PC-9 (cell line): Measurements from ENCODE around the gene MAP2K6. TPM values are rescaled to one million over a fixed set of nuclear protein-coding genes. Genes with fewer than 3 reads are reported as not detected.

Experiments
- BruUV-seq: library from RNA; stranded (reverse); fragments of 400-500 nt; replicated peaks from 2 replicates; lab custom pipeline; 2021; lab: Mats Ljungman, UMichigan
- CTCF ChIA-PET: fragments of 300-600 bp; sonication (Branson Sonifier 250); formaldehyde crosslinking; loops from one replicate; lab custom pipeline; 2022; ENCODE audit warnings: antibody characterized with exemption; lab: Charles Lee
- POLR2A ChIA-PET: fragments of 300-600 bp; sonication (Branson Sonifier 250); formaldehyde crosslinking; loops from one replicate; lab custom pipeline; 2022; ENCODE audit warnings: antibody characterized with exemption; ENCODE audit not compliant: unreplicated experiment; lab: Charles Lee
- DNase-seq, 2 experiments: peaks; one replicate each; pipeline versions ENCODE4 v3.0.0 to v3.0.0-alpha.2; 2015 to 2022; ENCODE audit warnings: mixed read lengths in 1 of 2
- H2AFZ ChIP-seq: fragments of 200-600 bp; sonication (generic); 2 replicates; pipeline ENCODE4 v1.8.1; 2017; ENCODE audit warnings: antibody characterized with exemption
- H3F3A ChIP-seq: fragments of 200-600 bp; sonication (generic); 2 replicates; pipeline ENCODE4 v1.8.1; 2017; ENCODE audit warnings: antibody characterized with exemption, mild to moderate bottlenecking, low read depth; ENCODE audit not compliant: insufficient read depth
- H3K27ac ChIP-seq: fragments of 200-600 bp; sonication (generic); 2 replicates; pipeline ENCODE4 v1.6.1; 2016; ENCODE audit warnings: mixed run types
- H3K27me3 ChIP-seq: fragments of 200-600 bp; sonication (generic); 2 replicates; pipeline ENCODE4 v1.6.1; 2016; ENCODE audit warnings: low read depth, mixed run types; ENCODE audit not compliant: insufficient read depth
- H3K36me3 ChIP-seq: fragments of 200-600 bp; sonication (generic); 2 replicates; pipeline ENCODE4 v1.6.1; 2016; ENCODE audit warnings: low read depth, mixed run types
- H3K4me1 ChIP-seq: fragments of 200-600 bp; sonication (generic); replicated peaks from 2 replicates; pipeline ENCODE4 v1.6.1; 2016; ENCODE audit warnings: mixed run types; ENCODE audit not compliant: insufficient read depth
- H3K4me2 ChIP-seq: fragments of 200-600 bp; sonication (generic); 2 replicates; pipeline ENCODE4 v1.6.1; 2017; ENCODE audit warnings: mixed run types
- H3K4me3 ChIP-seq: fragments of 200-600 bp; sonication (generic); 2 replicates; pipeline ENCODE4 v1.6.1; 2016; ENCODE audit warnings: mixed run types
- H3K79me2 ChIP-seq: fragments of 200-600 bp; sonication (generic); 2 replicates; pipeline ENCODE4 v1.6.1; 2017; ENCODE audit warnings: low read depth, mixed run types
- H3K9me2 ChIP-seq: fragments of 200-600 bp; sonication (generic); 2 replicates; pipeline ENCODE4 v1.8.1; 2017; ENCODE audit warnings: mild to moderate bottlenecking; ENCODE audit not compliant: insufficient read depth
- H3K9me3 ChIP-seq: fragments of 200-600 bp; sonication (generic); 2 replicates; pipeline ENCODE4 v1.8.1; 2016; ENCODE audit warnings: low read depth; ENCODE audit not compliant: insufficient read depth
- H4K20me1 ChIP-seq: fragments of 200-600 bp; sonication (generic); 2 replicates; pipeline ENCODE4 v1.8.1; 2017; ENCODE audit not compliant: insufficient read depth
- EZH2 ChIP-seq: fragments of 200-600 bp; sonication (generic); IDR thresholded peaks from 2 replicates; pipeline ENCODE4 v1.8.0; 2017; ENCODE audit warnings: antibody characterized with exemption, low read depth
- intact Hi-C: fragments of 100-400 bp; cut with micrococcal nuclease; formaldehyde crosslinking; loops from one replicate; pipeline ENCODE4 v1.10.0; 2022; ENCODE audit not compliant: unreplicated experiment
- total RNA-seq: library from RNA; stranded (reverse); gene quantifications from 2 replicates; pipeline ENCODE4 v1.2.3, GENCODE V29; 2021
- TF ChIP-seq, protein P1 (sequence below): fragments of 200-600 bp; sonication (generic); conservative IDR thresholded peaks from 2 replicates; pipeline ENCODE4 v1.6.1; 2017; ENCODE audit warnings: mixed run types, antibody characterized with exemption, mild to moderate bottlenecking, moderate library complexity

The MAP2K6 gene
- total RNA-seq, 1 experiment from 2014 or later: 1.6 TPM

DNA sequence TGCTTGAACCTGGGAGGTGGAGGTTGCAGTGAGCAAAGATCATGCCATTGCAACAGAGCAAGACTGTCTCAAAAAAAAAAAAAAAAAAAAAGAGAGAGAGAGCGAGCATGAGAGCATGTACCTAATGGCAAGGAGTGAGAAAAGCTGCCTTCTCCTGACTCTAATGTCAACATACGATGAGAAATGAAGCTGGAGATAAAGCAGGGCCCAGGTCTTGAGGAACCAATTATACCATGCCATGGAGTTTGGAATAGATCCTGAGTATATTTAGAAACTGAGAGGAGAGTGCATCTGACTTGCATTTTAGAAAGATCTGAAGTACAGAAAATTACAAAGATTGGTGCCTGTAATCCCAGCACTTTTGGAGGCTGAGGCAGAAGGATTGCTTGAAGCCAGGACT is 3.8 kb upstream of the MAP2K6 start:
- Histone ChIP-seq H3K79me2 (no peaks in the 10 kb centered on the region), H3K9me2 (no peaks in the 10 kb centered on the region), H3K4me3 (no peak overlapping the region), H2AFZ (no peak overlapping the region), H3K4me2 (no peak overlapping the region), H3K27me3 (no peaks in the 10 kb centered on the region), H3K4me1 (peaks cover 11% of the 10 kb centered on the region; the same call in 1 of the 2 replicates), H3K36me3 (no peaks in the 10 kb centered on the region), H3K9me3 (no peaks in the 10 kb centered on the region), H4K20me1 (no peaks in the 10 kb centered on the region), H3F3A (no peaks in the 10 kb centered on the region), H3K27ac (no peak overlapping the region)
- no TSS peak for BruUV-seq
- no peak for TF ChIP-seq EZH2
- TF ChIP-seq, protein P1, sequence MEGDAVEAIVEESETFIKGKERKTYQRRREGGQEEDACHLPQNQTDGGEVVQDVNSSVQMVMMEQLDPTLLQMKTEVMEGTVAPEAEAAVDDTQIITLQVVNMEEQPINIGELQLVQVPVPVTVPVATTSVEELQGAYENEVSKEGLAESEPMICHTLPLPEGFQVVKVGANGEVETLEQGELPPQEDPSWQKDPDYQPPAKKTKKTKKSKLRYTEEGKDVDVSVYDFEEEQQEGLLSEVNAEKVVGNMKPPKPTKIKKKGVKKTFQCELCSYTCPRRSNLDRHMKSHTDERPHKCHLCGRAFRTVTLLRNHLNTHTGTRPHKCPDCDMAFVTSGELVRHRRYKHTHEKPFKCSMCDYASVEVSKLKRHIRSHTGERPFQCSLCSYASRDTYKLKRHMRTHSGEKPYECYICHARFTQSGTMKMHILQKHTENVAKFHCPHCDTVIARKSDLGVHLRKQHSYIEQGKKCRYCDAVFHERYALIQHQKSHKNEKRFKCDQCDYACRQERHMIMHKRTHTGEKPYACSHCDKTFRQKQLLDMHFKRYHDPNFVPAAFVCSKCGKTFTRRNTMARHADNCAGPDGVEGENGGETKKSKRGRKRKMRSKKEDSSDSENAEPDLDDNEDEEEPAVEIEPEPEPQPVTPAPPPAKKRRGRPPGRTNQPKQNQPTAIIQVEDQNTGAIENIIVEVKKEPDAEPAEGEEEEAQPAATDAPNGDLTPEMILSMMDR: no peak
- ChIA-PET CTCF (no interaction called here), POLR2A (no interaction called here)
- no peak for DNase-seq
- intact Hi-C loops: no loop called here

DNA sequence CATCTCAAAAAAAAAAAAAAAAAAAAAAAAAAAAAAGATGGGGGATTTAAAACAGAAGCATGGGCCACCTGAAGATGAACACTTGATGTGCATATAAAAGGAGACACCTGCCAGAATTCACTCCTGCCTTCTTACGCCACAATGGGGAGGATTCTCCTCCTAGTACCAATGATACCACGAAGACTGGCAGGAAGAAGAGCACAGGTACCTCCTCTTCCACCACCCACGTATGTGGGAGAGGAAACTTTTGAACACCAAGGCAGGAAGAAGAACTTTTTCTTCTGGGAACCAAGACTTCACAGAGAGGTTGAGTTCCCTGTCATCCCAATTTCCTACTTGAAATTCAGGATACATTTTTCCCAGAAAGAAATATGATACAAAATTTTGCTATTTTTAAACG is 2.7 kb upstream of the MAP2K6 start:
- no peak overlapping the region for H3K4me2 ChIP-seq
- TF ChIP-seq, protein P1: no peak
- no peak for TF ChIP-seq EZH2
- no peak overlapping the region for H3K4me3 ChIP-seq
- no peaks in the 10 kb centered on the region for H3K27me3 ChIP-seq
- H4K20me1 ChIP-seq: no peaks in the 10 kb centered on the region
- no TSS peak for BruUV-seq
- H3K79me2 ChIP-seq: no peaks in the 10 kb centered on the region
- intact Hi-C loops: no loop called here
- no peaks in the 10 kb centered on the region for H3K36me3 ChIP-seq
- no peak overlapping the region for H3K27ac ChIP-seq
- ChIA-PET CTCF (no interaction called here), POLR2A (no interaction called here)
- H3K9me2 ChIP-seq: no peaks in the 10 kb centered on the region
- H3K9me3 ChIP-seq: no peaks in the 10 kb centered on the region
- no peak overlapping the region for H2AFZ ChIP-seq
- H3K4me1 ChIP-seq: peaks cover 11% of the 10 kb centered on the region; the same call in 1 of the 2 replicates
- no peaks in the 10 kb centered on the region for H3F3A ChIP-seq
- DNase-seq: no peak

DNA sequence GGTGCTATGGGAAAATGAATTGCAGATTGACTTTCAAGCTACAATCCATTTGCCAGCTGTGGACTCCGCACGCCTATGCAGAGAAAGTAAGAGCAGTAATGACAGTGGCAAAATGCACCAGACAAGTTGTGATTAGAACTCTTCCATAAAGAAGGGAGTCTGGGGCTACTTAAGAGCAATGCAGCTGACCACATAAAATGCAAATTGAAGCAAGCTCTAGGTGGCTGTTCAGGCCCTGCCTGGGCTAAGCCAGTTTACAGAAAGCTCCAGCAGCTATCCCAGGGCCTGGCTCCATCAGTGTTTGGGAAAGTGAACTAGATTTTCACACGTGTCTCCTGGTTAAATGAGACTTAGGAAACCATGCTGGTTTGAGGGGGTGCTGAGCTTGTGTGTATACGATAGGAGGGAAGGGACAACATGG is 2.2 kb upstream of the MAP2K6 start:
- POLR2A ChIA-PET: no interaction called here
- no peaks in the 10 kb centered on the region for H3K9me2 ChIP-seq
- H3K4me1 ChIP-seq: peaks cover 11% of the 10 kb centered on the region; the same call in 1 of the 2 replicates
- TF ChIP-seq, protein P1: no peak
- no peak for TF ChIP-seq EZH2
- H4K20me1 ChIP-seq: no peaks in the 10 kb centered on the region
- H3K27me3 ChIP-seq: no peaks in the 10 kb centered on the region
- H3K27ac ChIP-seq: no peak overlapping the region
- H3K36me3 ChIP-seq: no peaks in the 10 kb centered on the region
- no peaks in the 10 kb centered on the region for H3K9me3 ChIP-seq
- H3K4me3 ChIP-seq: no peak overlapping the region
- no peaks in the 10 kb centered on the region for H3K79me2 ChIP-seq
- H3F3A ChIP-seq: no peaks in the 10 kb centered on the region
- H3K4me2 ChIP-seq: no peak overlapping the region
- no TSS peak for BruUV-seq
- CTCF ChIA-PET: no interaction called here
- intact Hi-C loops: no loop called here
- H2AFZ ChIP-seq: no peak overlapping the region
- DNase-seq: no peak
